ENCODE data around the gene C5orf63. TPM values are rescaled to one million over a fixed set of nuclear protein-coding genes. Genes with fewer than 3 reads are reported as not detected.

C5orf63 gene
- total RNA-seq, 2 experiments from 2014 or later = 8.2 to 10.9 TPM

DNA sequence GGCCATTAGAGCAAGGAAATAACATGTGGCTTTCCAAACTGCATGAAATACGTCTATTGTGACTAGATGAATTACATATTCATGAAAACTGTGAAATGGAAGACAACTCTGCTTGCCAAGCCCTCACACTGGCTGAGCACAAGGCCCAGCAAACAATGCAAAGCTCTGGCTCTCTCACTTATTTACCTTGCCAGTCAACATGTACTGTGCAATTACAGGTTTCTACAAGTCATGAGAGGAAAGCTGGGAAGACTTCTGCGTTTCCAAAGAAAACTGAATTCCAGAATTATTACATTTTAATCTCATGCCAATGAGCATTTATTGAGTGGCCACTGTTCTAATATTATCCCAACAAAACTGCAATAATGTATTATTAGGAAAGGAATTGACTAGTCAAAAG lies 12.1 kb upstream of the C5orf63 start:
- Mint-ChIP-seq H3K4me3 (no peak overlapping the region), H3K36me3 (no peaks in the 10 kb centered on the region), H3K9me3 (no peaks in the 10 kb centered on the region), H3K4me1 (peaks cover 9% of the 10 kb centered on the region), H3K27me3 (no peaks in the 10 kb centered on the region), H3K27ac (no peak overlapping the region)
- no peak for DNase-seq

DNA sequence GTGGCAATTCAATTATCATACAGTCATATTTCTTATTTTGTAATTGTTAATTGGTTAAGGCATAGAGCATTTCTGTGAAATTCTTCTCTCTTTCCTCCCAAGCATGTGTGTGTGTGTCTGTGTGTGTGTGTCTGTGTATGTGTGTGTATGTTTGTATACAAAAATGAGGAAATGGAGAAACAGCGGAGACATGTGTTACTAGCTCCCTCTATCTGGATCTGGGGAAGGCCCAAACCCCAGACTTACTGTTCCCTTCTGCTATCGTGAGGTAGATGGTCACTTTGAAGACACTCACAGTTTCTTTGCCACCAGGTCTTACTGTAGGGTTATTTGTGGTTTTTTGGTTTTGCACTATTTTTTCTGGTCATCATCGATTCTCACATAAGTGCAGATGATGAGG lies 11.4 kb upstream of the C5orf63 start:
- Mint-ChIP-seq H3K4me1 (peaks cover 9% of the 10 kb centered on the region), H3K27ac (no peak overlapping the region), H3K9me3 (no peaks in the 10 kb centered on the region), H3K27me3 (peaks cover 4% of the 10 kb centered on the region), H3K4me3 (no peak overlapping the region), H3K36me3 (no peaks in the 10 kb centered on the region)
- DNase-seq = no peak

DNA sequence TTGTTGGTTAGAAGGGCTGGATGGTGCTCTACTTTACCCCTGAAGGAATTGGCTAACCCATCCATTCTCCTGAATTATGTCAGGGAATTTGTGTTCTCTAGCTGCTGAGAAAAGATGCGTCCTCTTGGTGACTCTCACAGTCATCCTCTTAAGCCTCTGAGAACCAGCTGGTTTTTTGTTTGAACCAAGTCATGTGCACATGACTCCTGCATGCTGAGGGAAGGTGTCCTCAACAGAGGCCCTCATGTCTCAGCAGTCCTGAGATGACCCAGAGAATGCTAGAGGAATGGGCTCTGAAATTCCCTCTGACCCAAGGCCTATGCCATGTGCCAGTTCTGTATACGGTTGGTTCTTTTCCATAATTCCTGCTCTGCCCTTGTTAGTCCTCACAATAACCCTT lies 10.4 kb upstream of the C5orf63 start:
- H3K36me3 Mint-ChIP-seq = no peaks in the 10 kb centered on the region
- H3K27me3 Mint-ChIP-seq = peaks cover 4% of the 10 kb centered on the region
- no peaks in the 10 kb centered on the region for H3K9me3 Mint-ChIP-seq
- H3K27ac Mint-ChIP-seq = no peak overlapping the region
- H3K4me3 Mint-ChIP-seq = no peak overlapping the region
- DNase-seq = no peak
- peaks cover 3% of the 10 kb centered on the region for H3K4me1 Mint-ChIP-seq

DNA sequence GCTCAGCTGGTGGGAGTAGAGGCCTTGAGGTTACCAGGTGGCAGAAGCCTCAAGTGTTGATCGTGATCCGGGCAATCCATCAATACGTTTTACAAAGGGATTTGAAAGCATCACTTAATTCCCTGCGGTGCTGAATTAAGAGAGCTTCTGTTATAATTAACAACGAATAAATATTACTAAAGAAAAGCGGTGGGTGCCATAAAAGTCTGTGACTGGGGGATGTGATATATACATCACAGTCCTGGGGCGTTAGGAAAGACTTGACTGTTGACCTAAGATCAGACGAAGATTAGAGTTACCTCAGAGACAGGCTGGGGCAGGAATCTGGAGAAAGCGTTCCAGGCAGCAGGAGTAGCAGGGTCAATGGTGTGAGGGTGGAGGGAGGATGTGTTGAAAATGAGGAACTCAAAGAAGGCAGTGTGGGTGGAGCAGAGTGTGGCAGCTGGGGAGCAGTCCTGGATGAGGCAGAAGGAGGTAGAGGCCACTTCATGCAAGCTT lies 6.7 kb upstream of the C5orf63 start:
- no peaks in the 10 kb centered on the region for H3K9me3 Mint-ChIP-seq
- H3K36me3 Mint-ChIP-seq = no peaks in the 10 kb centered on the region
- H3K4me1 Mint-ChIP-seq = no peaks in the 10 kb centered on the region
- H3K27ac Mint-ChIP-seq = no peak overlapping the region
- H3K4me3 Mint-ChIP-seq = no peak overlapping the region
- DNase-seq = no peak
- H3K27me3 Mint-ChIP-seq = peaks cover 4% of the 10 kb centered on the region

DNA sequence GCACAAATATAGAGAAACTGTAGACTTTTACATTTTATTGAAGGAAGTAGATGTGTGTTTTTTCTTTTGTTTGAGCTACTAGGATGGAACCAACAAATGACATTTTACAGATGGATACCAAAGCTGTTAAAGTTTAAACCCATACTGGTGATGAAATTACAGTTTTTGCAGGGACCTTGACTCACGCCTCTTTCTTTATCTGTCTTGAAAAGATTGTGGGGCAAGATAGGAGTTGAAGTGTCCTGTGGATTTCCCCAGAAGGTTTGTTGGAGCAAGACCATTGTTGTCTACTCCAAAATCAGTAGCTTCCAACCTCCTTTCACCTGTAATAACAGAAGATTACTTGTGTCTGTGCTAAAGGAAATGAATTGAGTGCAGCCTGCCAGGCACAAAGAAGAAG lies 4.1 kb upstream of the C5orf63 start:
- Mint-ChIP-seq H3K36me3 (no peaks in the 10 kb centered on the region), H3K9me3 (peaks cover 2% of the 10 kb centered on the region), H3K27ac (no peak overlapping the region), H3K4me3 (no peak overlapping the region), H3K27me3 (peaks cover 4% of the 10 kb centered on the region), H3K4me1 (peaks cover 5% of the 10 kb centered on the region)
- DNase-seq = no peak

DNA sequence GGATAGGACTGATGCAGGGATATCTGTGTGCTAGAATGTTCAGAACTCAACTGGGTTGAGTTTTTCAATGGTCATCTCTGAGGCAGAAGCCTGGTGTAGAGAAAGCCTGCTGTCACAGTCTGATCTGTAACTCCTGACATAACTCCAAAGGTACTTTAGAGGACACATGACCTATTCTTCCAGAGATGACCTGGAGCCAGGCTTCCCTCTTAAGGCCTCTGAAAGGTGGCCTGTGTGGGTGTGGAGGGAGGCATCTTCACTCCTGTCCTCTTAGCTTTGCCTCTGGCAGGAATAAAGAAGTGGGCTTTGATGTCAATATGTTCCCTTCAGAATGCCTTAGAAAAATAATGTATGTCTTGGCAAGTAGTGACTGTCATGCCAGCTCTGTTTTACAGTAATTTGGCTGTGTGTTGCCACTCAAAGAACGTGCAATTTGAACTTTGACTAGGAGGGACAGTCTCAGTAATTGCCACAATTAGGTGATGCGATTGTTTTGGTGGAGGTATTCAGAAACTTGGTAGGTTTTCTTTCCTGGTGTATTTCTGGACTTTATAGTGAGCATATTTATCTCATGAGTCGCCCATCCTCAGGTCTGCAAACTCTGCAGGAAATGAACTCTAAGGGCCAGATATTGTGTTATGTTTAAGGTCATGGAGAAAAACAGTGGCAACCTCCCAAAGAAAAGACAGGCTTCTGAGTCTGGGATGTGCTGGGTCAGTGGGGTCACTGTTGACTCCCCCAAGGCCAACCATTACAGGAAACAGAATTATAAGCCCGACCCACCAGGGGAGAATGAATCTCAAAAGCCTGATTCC lies 3.2 kb upstream of the C5orf63 start:
- no peak for DNase-seq
- Mint-ChIP-seq H3K4me3 (no peak overlapping the region), H3K27me3 (peaks cover 4% of the 10 kb centered on the region), H3K4me1 (peaks cover 10% of the 10 kb centered on the region), H3K27ac (no peak overlapping the region), H3K36me3 (no peaks in the 10 kb centered on the region), H3K9me3 (peaks cover 2% of the 10 kb centered on the region)

DNA sequence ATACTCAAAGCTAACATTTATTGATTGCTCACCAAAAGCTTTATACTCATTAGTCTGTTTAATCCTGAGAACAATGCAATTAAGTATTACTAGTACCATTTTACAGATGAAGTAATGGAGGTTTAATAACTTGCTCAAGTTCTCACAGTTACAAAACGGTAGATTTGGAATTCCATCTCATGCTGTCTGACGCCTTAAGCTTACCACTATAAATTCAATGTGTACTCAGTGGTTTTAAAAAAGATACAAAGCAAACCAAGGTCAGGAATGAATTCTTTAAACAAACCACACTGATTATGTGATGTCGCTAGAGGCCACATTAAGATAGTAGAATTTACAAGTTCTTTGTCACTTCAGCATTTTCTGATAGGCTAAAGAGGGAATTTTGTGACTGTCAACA lies 1.2 kb upstream of the C5orf63 start:
- Mint-ChIP-seq H3K36me3 (peaks cover 16% of the 10 kb centered on the region), H3K27ac (no peak overlapping the region), H3K27me3 (no peaks in the 10 kb centered on the region), H3K4me3 (no peak overlapping the region), H3K4me1 (peaks cover 10% of the 10 kb centered on the region), H3K9me3 (peaks cover 2% of the 10 kb centered on the region)
- no peak for DNase-seq

DNA sequence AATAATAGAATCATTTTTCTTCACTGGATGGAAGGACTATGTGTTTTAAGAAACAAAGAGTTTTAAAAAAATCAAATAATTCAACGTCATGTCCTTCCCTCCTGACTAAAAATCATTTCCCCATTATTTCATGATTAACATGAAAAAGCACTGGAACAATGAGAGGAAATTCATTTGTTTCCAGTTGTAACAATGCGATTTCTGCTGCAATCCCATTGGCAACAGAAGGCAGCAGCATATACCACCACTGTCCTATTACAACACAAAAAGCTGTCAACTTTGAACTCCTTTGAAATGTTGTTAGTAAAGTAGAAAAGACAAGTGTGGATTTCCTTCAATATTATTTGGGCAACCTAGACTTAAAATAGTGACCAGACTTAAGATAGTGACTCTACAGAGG lies 3.1 kb downstream of the C5orf63 start:
- H3K27me3 Mint-ChIP-seq = no peaks in the 10 kb centered on the region
- no peak overlapping the region for H3K4me3 Mint-ChIP-seq
- no peak for DNase-seq
- peaks cover 10% of the 10 kb centered on the region for H3K4me1 Mint-ChIP-seq
- no peak overlapping the region for H3K27ac Mint-ChIP-seq
- H3K36me3 Mint-ChIP-seq = peaks cover 23% of the 10 kb centered on the region
- peaks cover 2% of the 10 kb centered on the region for H3K9me3 Mint-ChIP-seq

DNA sequence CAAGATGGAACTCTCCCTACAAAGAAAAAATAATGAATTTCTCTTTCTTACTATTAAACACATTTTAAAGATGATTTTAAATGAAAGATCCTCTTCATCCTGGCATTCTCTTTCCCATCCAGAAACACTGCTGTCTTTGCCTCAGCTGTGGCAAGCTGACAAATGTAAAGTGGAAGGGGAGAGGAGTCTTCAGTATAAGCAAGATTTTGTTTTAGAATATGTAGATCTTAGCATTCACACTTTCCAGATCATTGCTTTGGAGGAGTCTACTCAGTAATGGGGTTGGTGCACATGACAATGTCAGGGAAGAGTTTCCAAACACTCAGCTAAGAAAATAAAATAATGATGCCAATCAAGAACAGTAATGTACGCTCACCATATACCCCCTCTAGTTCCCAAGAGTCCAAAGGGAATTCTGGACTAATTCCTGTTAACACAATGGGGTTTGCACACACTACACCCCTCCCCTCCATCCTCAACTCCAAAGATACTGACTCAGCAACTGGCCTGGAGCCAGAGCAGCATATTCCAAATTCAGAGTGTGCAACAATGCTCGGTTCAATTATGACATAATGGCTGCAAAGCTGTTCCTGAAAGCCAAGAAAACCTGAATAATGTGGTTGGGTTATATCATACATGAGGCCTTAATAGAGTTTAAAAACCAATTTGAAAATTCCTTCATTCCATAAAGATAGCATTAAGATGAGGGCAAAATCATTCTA lies 4.6 kb downstream of the C5orf63 start:
- DNase-seq = no peak
- H3K27me3 Mint-ChIP-seq = no peaks in the 10 kb centered on the region

DNA sequence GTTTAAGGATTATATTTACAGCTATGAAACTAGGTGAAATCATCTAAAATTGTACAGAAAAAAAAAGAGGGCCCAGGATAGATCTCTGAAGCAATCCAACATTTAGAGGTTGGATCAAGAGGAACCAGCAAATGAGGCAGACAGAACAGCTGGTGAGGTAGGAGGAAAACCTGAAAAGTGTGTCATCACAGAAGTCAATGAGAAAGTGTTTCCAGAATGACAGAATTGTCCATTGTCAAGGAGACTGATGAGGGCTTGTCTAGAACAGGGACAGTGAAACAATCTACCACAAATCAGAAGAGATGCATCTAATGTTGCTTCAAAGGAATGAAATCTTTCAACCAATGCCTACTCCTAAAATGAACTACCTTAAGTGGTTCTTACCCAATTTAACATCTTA lies 6.6 kb downstream of the C5orf63 start:
- Mint-ChIP-seq H3K36me3 (peaks cover 23% of the 10 kb centered on the region), H3K4me3 (no peak overlapping the region), H3K4me1 (no peaks in the 10 kb centered on the region), H3K9me3 (no peaks in the 10 kb centered on the region), H3K27ac (no peak overlapping the region), H3K27me3 (no peaks in the 10 kb centered on the region)
- no peak for DNase-seq

More for the DNA sequence above, 4.6 kb downstream of the C5orf63 start:
- Mint-ChIP-seq H3K9me3 (no peaks in the 10 kb centered on the region), H3K4me1 (peaks cover 8% of the 10 kb centered on the region), H3K36me3 (peaks cover 23% of the 10 kb centered on the region), H3K4me3 (no peak overlapping the region), H3K27ac (no peak overlapping the region)

DNA sequence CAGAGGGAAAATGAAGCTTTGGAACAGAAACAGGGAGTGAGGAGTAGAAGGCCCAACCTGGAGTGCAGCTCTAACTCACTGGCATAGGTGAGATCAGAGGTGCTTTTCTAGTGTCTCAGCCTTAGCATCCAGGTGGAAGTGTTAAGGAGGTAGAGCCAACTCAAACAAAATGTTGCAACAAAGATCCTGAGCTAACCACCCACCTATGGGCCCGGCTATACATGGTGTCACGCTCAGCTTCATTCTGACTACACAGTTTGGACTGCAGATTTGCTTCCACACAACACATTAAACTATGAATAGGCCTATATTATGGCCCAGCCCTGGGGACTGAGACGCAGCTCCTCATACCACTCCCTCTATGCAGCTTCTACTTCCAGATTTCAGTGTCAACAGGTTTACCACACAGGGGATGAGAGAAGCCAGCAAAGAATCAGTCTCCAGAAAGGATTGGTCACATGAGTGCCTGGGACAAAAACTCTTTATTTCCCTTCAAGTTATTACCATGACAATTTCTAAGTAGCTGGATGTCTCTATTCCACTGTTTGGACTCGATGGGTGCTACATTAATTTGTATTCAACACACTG lies 9.0 kb downstream of the C5orf63 start:
- Mint-ChIP-seq H3K27me3 (no peaks in the 10 kb centered on the region), H3K27ac (no peak overlapping the region), H3K4me3 (no peak overlapping the region), H3K36me3 (peaks cover 8% of the 10 kb centered on the region), H3K9me3 (no peaks in the 10 kb centered on the region), H3K4me1 (peaks cover 5% of the 10 kb centered on the region)
- no peak for DNase-seq

DNA sequence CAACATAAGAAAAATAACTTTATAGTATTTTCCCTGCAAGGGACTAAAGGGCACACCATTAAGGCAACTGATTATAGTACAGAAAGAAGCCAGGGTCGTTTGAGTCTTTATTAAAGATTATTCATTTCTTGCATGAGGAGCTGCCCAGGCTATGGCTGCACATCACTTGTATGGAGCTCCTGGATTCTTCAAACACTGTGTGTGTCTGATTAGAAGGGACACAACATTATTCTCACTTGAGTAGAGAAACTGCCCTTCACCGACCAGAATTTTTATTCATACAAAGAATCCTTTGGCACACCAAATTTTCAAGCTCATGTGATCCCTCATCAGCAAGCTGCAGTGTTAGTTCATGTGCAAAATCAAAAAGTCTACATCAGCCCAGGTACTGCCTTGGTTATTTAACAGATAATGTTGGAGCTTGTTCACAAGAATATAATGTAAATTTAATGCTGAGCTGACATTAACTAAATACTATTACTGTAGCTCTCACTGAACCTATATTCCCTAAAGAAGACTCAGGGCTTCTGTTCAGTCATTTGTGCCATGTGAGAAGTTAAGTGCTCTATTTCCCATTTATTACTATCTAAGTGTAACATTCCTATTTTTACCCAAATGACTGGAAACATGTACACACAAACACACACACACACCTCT lies 9.9 kb downstream of the C5orf63 start:
- no peak overlapping the region for H3K4me3 Mint-ChIP-seq
- no peak overlapping the region for H3K27ac Mint-ChIP-seq
- no peak for DNase-seq
- H3K9me3 Mint-ChIP-seq = no peaks in the 10 kb centered on the region
- peaks cover 5% of the 10 kb centered on the region for H3K4me1 Mint-ChIP-seq
- no peaks in the 10 kb centered on the region for H3K27me3 Mint-ChIP-seq
- peaks cover 8% of the 10 kb centered on the region for H3K36me3 Mint-ChIP-seq

DNA sequence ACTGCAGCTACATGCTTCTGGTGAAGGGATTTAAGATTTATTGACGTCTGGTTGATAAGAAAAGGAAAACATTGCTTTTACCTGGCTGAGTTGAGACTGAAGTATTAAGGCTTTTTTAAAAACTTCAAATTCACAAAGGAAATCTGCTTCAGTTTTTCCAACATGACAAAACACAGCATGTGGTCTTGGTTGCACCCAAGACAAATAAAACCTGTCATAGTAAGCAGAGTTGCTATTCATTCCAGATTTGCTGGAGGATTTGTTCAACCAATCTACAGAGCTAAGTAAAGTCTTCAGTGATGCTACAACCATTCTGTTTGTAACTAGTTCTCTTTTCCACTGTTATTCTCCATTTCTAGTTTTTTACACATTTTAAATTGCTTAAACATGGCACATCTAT lies 11.3 kb downstream of the C5orf63 start:
- Mint-ChIP-seq H3K36me3 (peaks cover 14% of the 10 kb centered on the region), H3K4me3 (no peak overlapping the region), H3K27me3 (no peaks in the 10 kb centered on the region), H3K27ac (no peak overlapping the region), H3K9me3 (no peaks in the 10 kb centered on the region), H3K4me1 (peaks cover 5% of the 10 kb centered on the region)
- no peak for DNase-seq

DNA sequence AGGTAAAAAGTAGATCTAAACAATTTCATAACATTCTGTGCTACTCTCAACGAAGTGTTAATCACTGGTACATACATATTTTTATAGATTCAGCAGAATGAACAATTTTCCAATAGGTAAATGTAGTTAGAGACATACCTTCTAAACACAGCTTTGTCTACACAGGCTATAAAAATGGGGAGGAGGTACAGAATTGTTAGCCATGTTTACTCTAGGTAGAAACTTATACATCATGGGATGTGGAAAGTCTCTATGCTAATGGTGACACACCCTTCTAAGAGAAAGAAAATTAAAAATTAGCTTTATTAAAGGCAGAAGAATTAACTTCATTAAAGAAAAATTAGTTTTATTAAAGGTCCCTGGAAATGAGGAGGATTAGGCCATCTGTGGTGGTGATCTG lies 11.8 kb downstream of the C5orf63 start:
- no peak for DNase-seq
- H3K9me3 Mint-ChIP-seq = no peaks in the 10 kb centered on the region
- H3K4me1 Mint-ChIP-seq = peaks cover 5% of the 10 kb centered on the region
- no peaks in the 10 kb centered on the region for H3K27me3 Mint-ChIP-seq
- no peak overlapping the region for H3K27ac Mint-ChIP-seq
- no peak overlapping the region for H3K4me3 Mint-ChIP-seq
- peaks cover 16% of the 10 kb centered on the region for H3K36me3 Mint-ChIP-seq

DNA sequence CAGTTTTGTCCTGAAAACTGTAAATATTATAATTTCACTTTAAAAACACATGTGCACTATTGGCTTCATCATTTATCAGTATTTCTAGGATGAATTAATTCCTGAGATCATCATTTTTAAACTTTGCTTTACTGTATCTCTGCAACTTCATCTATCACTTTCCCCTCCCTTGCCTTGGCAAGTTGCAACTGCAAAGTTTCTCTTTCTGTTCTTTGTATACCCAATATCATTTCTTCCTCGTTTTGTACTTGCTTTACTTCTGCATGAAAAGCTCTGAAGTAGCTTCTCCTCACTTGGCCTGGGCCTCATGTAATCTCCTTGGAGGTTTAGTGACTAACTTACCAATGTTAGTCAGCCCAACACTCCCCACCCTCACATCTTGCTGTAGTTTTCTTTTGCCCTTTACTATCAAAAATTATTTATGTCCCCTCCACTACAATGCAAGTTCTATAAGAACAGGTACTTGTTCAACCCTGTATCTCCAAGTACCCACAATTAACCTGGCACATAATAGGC lies 12.8 kb downstream of the C5orf63 start:
- Mint-ChIP-seq H3K27ac (no peak overlapping the region), H3K36me3 (peaks cover 25% of the 10 kb centered on the region), H3K4me1 (peaks cover 5% of the 10 kb centered on the region), H3K9me3 (peaks cover 2% of the 10 kb centered on the region), H3K4me3 (no peak overlapping the region), H3K27me3 (no peaks in the 10 kb centered on the region)
- no peak for DNase-seq

Measured in activated naive CD8-positive, alpha-beta T cell treated with anti-CD3 and anti-CD28 coated beads for 36 hours (primary cell).